Testis (tissue), 3 donors: ENCODE results near the gene KLHL29. TPM values are rescaled to one million over a fixed set of nuclear protein-coding genes. Genes with fewer than 3 reads are reported as not detected.

ENCODE experiments used
- DNase-seq: peaks from one replicate; pipeline ENCODE4 v3.0.0-alpha.2; 2019
- H3K27ac ChIP-seq, 2 donors: fragments of 200-600 bp; sonication (generic); one replicate each; pipeline ENCODE4 v1.5.1; 2019
- H3K27me3 ChIP-seq: fragments of 200-600 bp; sonication (generic); one replicate; pipeline ENCODE4 v1.5.1; 2019
- H3K36me3 ChIP-seq: fragments of 200-600 bp; sonication (generic); one replicate; pipeline ENCODE4 v1.5.1; 2017; ENCODE audit warnings: low read depth; ENCODE audit errors: missing control alignments
- H3K4me1 ChIP-seq: fragments of 200-600 bp; sonication (generic); one replicate; pipeline ENCODE4 v1.5.1; 2019
- H3K4me3 ChIP-seq, 2 donors: fragments of 200-600 bp; sonication (generic); one replicate each; pipeline ENCODE4 v1.5.1; 2017 to 2019
- H3K9me3 ChIP-seq: fragments of 200-600 bp; sonication (generic); one replicate; pipeline ENCODE4 v1.5.1; 2017
- CTCF ChIP-seq, 3 experiments: fragments of 450-650 bp in 2 of 3; fragments of 200-600 bp in 1 of 3; sonication (generic) in 1 of 3; IDR thresholded peaks; one replicate each; pipeline ENCODE4 v1.5.1; 2016 to 2019; ENCODE audit warnings: antibody characterized with exemption in 3 of 3, mild to moderate bottlenecking in 2 of 3, moderate library complexity in 1 of 3
- POLR2A ChIP-seq: fragments of 450-650 bp; IDR thresholded peaks from one replicate; pipeline ENCODE4 v1.6.1; 2017; ENCODE audit warnings: antibody characterized with exemption, mild to moderate bottlenecking, moderate library complexity
- WGBS, 2 donors: methylation state at CpG; one replicate each; pipeline ENCODE4 v1.1.5; 2018; 5-methylcytosine and 5-hydroxymethylcytosine counted together
- intact Hi-C: fragments of 100-400 bp; cut with DNase I; formaldehyde crosslinking; loops from one replicate; pipeline ENCODE4 v1.15.1; 2023; ENCODE audit warnings: low total_unique reads
- polyA plus RNA-seq: library from polyadenylated mRNA; stranded (reverse); fragments of 350-450 nt; fragmentation: Illumina TruSeq; extraction: RNeasy Lipid Tissue Mini Kit (QIAGEN cat#74804); gene quantifications from one replicate; pipeline ENCODE4 v1.2.3, GENCODE V29; 2014; ENCODE audit warnings: low read depth, low replicate concordance; ENCODE audit not compliant: insufficient read depth
- total RNA-seq, 2 donors: library from RNA; depleted of rRNA; stranded (reverse); fragments of >200 nt; gene quantifications; one replicate each; pipeline ENCODE4 v1.2.3, GENCODE V29; 2016

Gene KLHL29
- total and polyA plus RNA-seq, 3 donors from 2014 or later, result 3.3 to 10.9 (median 7.9) TPM

- intact Hi-C loops, result no loop called here
- TF ChIP-seq CTCF (IDR thresholded peaks at IDR 0.05) (no peak), POLR2A (no peak)
- Histone ChIP-seq H3K36me3 (no peaks in the 10 kb centered on the region), H3K4me3 (no peak overlapping the region), H3K9me3 (no peaks in the 10 kb centered on the region), H3K4me1 (peaks cover 11% of the 10 kb centered on the region), H3K27me3 (no peaks in the 10 kb centered on the region), H3K27ac (no peak overlapping the region)
- 67 to 75% methylated on average over 4 to 9 of the region's 9 CpGs for WGBS, 2 donors
- DNase-seq, result no peak
Measured at GRCh38 chr2:23589220-23589647, 204.3 kb downstream of the KLHL29 start.

- TF ChIP-seq POLR2A (no peak), CTCF (IDR thresholded peaks at IDR 0.05) (no peak)
- Histone ChIP-seq H3K4me1 (peaks cover 13% of the 10 kb centered on the region), H3K36me3 (no peaks in the 10 kb centered on the region), H3K9me3 (no peaks in the 10 kb centered on the region), H3K27ac (peak overlapping the region in 1 of 2 donors; percentile 35), H3K27me3 (no peaks in the 10 kb centered on the region), H3K4me3 (no peak overlapping the region)
- WGBS, 2 donors, result 38 to 40% methylated on average over 1 to 2 of the region's 2 CpGs
- no peak for DNase-seq
- intact Hi-C loops, result no loop called here
Measured at GRCh38 chr2:23589739-23590138, 204.8 kb downstream of the KLHL29 start.

- no peak overlapping the region for H3K4me3 ChIP-seq
- H3K4me1 ChIP-seq, result peaks cover 15% of the 10 kb centered on the region
- no peaks in the 10 kb centered on the region for H3K36me3 ChIP-seq
- TF ChIP-seq CTCF (IDR thresholded peaks at IDR 0.05), result no peak
- TF ChIP-seq POLR2A, result no peak
- no peaks in the 10 kb centered on the region for H3K27me3 ChIP-seq
- DNase-seq, result no peak
- H3K27ac ChIP-seq, result peak overlapping the region in 1 of 2 donors; percentile 35
- H3K9me3 ChIP-seq, result no peaks in the 10 kb centered on the region
- 83 to 84% methylated on average over 14 of the region's 14 CpGs for WGBS, 2 donors
- intact Hi-C loops, result no loop called here
Measured at GRCh38 chr2:23590241-23590869, 205.4 kb downstream of the KLHL29 start.

GRCh38 chr2:23591111-23591510 lies 206.1 kb downstream of the KLHL29 start:
- intact Hi-C loops, result no loop called here
- peaks cover 15% of the 10 kb centered on the region for H3K4me1 ChIP-seq
- DNase-seq, result no peak
- no peaks in the 10 kb centered on the region for H3K27me3 ChIP-seq
- no peaks in the 10 kb centered on the region for H3K9me3 ChIP-seq
- no peak overlapping the region for H3K27ac ChIP-seq
- no peak overlapping the region for H3K4me3 ChIP-seq
- WGBS, 2 donors, result 77 to 84% methylated on average over 7 of the region's 7 CpGs
- TF ChIP-seq POLR2A (no peak), CTCF (IDR thresholded peaks at IDR 0.05) (no peak)
- H3K36me3 ChIP-seq, result no peaks in the 10 kb centered on the region

GRCh38 chr2:23592061-23592685 lies 207.2 kb downstream of the KLHL29 start:
- peaks cover 15% of the 10 kb centered on the region for H3K4me1 ChIP-seq
- H3K4me3 ChIP-seq, result no peak overlapping the region
- intact Hi-C loops, result no loop called here
- no peaks in the 10 kb centered on the region for H3K9me3 ChIP-seq
- no peak for DNase-seq
- H3K27ac ChIP-seq, result no peak overlapping the region
- WGBS, 2 donors, result 90 to 91% methylated on average over 2 to 9 of the region's 9 CpGs
- TF ChIP-seq POLR2A, result no peak
- TF ChIP-seq CTCF (IDR thresholded peaks at IDR 0.05), result no peak
- H3K36me3 ChIP-seq, result no peaks in the 10 kb centered on the region
- H3K27me3 ChIP-seq, result no peaks in the 10 kb centered on the region
